Sigmoid colon (tissue), 4 donors: Measurements from ENCODE around the gene CORT.

Experiments
- EP300 ChIP-seq, 4 donors: sonication (generic); formaldehyde crosslinking; IDR thresholded peaks; one replicate each; pipeline ENCODE4 v1.6.1; 2017; ENCODE audit warnings: antibody characterized with exemption in 4 of 4
- POLR2A ChIP-seq, 2 donors: fragments of 450-650 bp; IDR thresholded peaks; one replicate each; pipeline ENCODE4 v1.6.1; 2016; ENCODE audit warnings: antibody characterized with exemption in 2 of 2, mild to moderate bottlenecking in 2 of 2, moderate library complexity in 2 of 2
- TF ChIP-seq, protein P1 (sequence below), 4 experiments: fragments of 450-650 bp in 3 of 4; fragments of 200-600 bp in 1 of 4; IDR thresholded peaks; one replicate each; pipeline ENCODE4 v1.5.1; 2016 to 2019; ENCODE audit warnings: antibody characterized with exemption in 4 of 4, mild to moderate bottlenecking in 3 of 4, moderate library complexity in 2 of 4

GRCh38 chr1:10473145-10473765 is 23.4 kb downstream of the CORT start:
- TF ChIP-seq, protein P1, sequence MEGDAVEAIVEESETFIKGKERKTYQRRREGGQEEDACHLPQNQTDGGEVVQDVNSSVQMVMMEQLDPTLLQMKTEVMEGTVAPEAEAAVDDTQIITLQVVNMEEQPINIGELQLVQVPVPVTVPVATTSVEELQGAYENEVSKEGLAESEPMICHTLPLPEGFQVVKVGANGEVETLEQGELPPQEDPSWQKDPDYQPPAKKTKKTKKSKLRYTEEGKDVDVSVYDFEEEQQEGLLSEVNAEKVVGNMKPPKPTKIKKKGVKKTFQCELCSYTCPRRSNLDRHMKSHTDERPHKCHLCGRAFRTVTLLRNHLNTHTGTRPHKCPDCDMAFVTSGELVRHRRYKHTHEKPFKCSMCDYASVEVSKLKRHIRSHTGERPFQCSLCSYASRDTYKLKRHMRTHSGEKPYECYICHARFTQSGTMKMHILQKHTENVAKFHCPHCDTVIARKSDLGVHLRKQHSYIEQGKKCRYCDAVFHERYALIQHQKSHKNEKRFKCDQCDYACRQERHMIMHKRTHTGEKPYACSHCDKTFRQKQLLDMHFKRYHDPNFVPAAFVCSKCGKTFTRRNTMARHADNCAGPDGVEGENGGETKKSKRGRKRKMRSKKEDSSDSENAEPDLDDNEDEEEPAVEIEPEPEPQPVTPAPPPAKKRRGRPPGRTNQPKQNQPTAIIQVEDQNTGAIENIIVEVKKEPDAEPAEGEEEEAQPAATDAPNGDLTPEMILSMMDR (IDR thresholded peaks at IDR 0.05), result no peak
- TF ChIP-seq POLR2A (IDR thresholded peaks at IDR 0.05), result no peak
- TF ChIP-seq EP300 (IDR thresholded peaks at IDR 0.05), result no peak
